NOMO-1 (cell line): ENCODE data around the gene C15orf40.

Experiments used
- DNase-seq, 2 experiments: peaks; one replicate each; lab custom pipeline; 2025; ENCODE audit not compliant: unreplicated experiment in 2 of 2; lab: John Stamatoyannopoulos, UW

Gene C15orf40

GRCh38 chr15:82995076-82995475 lies 16.4 kb downstream of the C15orf40 start:
- DNase-seq = no peak

- no peak for DNase-seq
Measured at GRCh38 chr15:82993144-82993543, 18.3 kb downstream of the C15orf40 start.

- DNase-seq = no peak
Measured at GRCh38 chr15:82992436-82992998, 18.9 kb downstream of the C15orf40 start.

GRCh38 chr15:82986442-82986780 lies 25.0 kb downstream of the C15orf40 start:
- DNase-seq = peak in 1 of 2 experiments; percentile 44

GRCh38 chr15:82985688-82986441 lies 25.6 kb downstream of the C15orf40 start, which contains the start of gene RAMAC:
Gene RAMAC, plus strand, starts transcription at chr15:82986210. Its CDS starts 2,809 bp downstream, at chr15:82989019.
- peak; percentile 94 to 96 for DNase-seq

GRCh38 chr15:82980981-82981380 lies 30.5 kb downstream of the C15orf40 start:
- DNase-seq = no peak

- no peak for DNase-seq
Measured at GRCh38 chr15:82979726-82980125, 31.7 kb downstream of the C15orf40 start.

GRCh38 chr15:82978438-82978837 lies 33.0 kb downstream of the C15orf40 start:
- DNase-seq = no peak

- DNase-seq = no peak
Measured at GRCh38 chr15:82977076-82977475, 34.4 kb downstream of the C15orf40 start.

- no peak for DNase-seq
Measured at GRCh38 chr15:82972990-82973389, 38.4 kb downstream of the C15orf40 start.

- no peak for DNase-seq
Measured at GRCh38 chr15:82971218-82971984, 40.0 kb downstream of the C15orf40 start.

GRCh38 chr15:82970696-82971095 lies 40.7 kb downstream of the C15orf40 start:
- no peak for DNase-seq

GRCh38 chr15:82970078-82970686 lies 41.3 kb downstream of the C15orf40 start:
- no peak for DNase-seq

- peak in 1 of 2 experiments; percentile 38 for DNase-seq
Measured at GRCh38 chr15:82969353-82969752, 42.1 kb downstream of the C15orf40 start.

GRCh38 chr15:82968066-82968465 lies 43.4 kb downstream of the C15orf40 start:
- peak; percentile 80 to 83 for DNase-seq

- DNase-seq = peak in 1 of 2 experiments; percentile 16
Measured at GRCh38 chr15:82966671-82967071, 44.8 kb downstream of the C15orf40 start.

- DNase-seq = no peak
Measured at GRCh38 chr15:82964890-82965289, 46.5 kb downstream of the C15orf40 start.

- no peak for DNase-seq
Measured at GRCh38 chr15:82963471-82964341, 47.7 kb downstream of the C15orf40 start.

- DNase-seq = no peak
Measured at GRCh38 chr15:82960766-82961165, 50.7 kb downstream of the C15orf40 start.

- no peak for DNase-seq
Measured at GRCh38 chr15:82959423-82959822, 52.0 kb downstream of the C15orf40 start.
